ENCODE data around the gene FBXL19. TPM values are rescaled to one million over a fixed set of nuclear protein-coding genes. Genes with fewer than 3 reads are reported as not detected.

The FBXL19 gene
- total and polyA plus RNA-seq, 2 of the 13 experiments (the other 11 are each of a cell fraction or from before 2014, with no cell fraction given), result 6.0 to 13.7 TPM

- TF ChIP-seq ZBTB38 (CRISPR knock-in tag; IDR thresholded peaks at IDR 0.05) (peak; percentile 4; the same call in 1 of the 2 replicates), RARG (CRISPR knock-in tag; IDR thresholded peaks at IDR 0.05; ENCODE audit: low read depth) (no peak), ZNF260 (CRISPR knock-in tag; IDR thresholded peaks at IDR 0.05; ENCODE audit: borderline replicate concordance, low read depth) (no peak), PAF1 (CRISPR knock-in tag; IDR thresholded peaks at IDR 0.05) (no peak; the same call in 1 of the 2 replicates), THAP7 (CRISPR knock-in tag; IDR thresholded peaks at IDR 0.05) (0 out of 2 replicates have a peak, but pooled peaks have one; percentile 47), ZNF274 (CRISPR knock-in tag; IDR thresholded peaks at IDR 0.05) (peak; percentile 81), POLR2G (IDR thresholded peaks at IDR 0.05; ENCODE audit: low read depth, low read length) (no peak; the same call in 1 of the 2 replicates), ZNF446 (CRISPR knock-in tag; IDR thresholded peaks at IDR 0.05) (no peak), MTA3 (CRISPR knock-in tag; IDR thresholded peaks at IDR 0.05) (no peak), MEIS1 (CRISPR knock-in tag; IDR thresholded peaks at IDR 0.05; ENCODE audit: borderline replicate concordance) (peak; percentile 67; the same call in 1 of the 2 replicates), JARID2 (CRISPR knock-in tag; IDR thresholded peaks at IDR 0.05; ENCODE audit: insufficient replicate concordance) (no peak), NCOA5 (CRISPR knock-in tag; IDR thresholded peaks at IDR 0.05) (no peak), ARNT (IDR thresholded peaks at IDR 0.05) (no peak), ZNF782 (CRISPR knock-in tag; IDR thresholded peaks at IDR 0.05; ENCODE audit: borderline replicate concordance) (peak; percentile 53; the same call in 1 of the 2 replicates), ZFYVE20 (CRISPR knock-in tag; IDR thresholded peaks at IDR 0.05; ENCODE audit: borderline replicate concordance, low read depth) (no peak), RFXAP (CRISPR knock-in tag; IDR thresholded peaks at IDR 0.05; ENCODE audit: borderline replicate concordance) (no peak; the same call in 1 of the 2 replicates), ZNF530 (CRISPR knock-in tag; IDR thresholded peaks at IDR 0.05; ENCODE audit: low read depth) (no peak), MTF2 (CRISPR knock-in tag; IDR thresholded peaks at IDR 0.05; ENCODE audit: borderline replicate concordance) (no peak), ZNF235 (CRISPR knock-in tag; IDR thresholded peaks at IDR 0.05; ENCODE audit: borderline replicate concordance) (peak; percentile 84; the same call in 1 of the 2 replicates), ZNF740 (CRISPR knock-in tag; IDR thresholded peaks at IDR 0.05) (0 out of 2 replicates have a peak, but pooled peaks have one; percentile 33), KAT8 (CRISPR knock-in tag; IDR thresholded peaks at IDR 0.05) (peak; percentile 72; the same call in 1 of the 2 replicates), NKX3-1 (CRISPR knock-in tag; IDR thresholded peaks at IDR 0.05) (no peak), TAF1 (CRISPR knock-in tag; IDR thresholded peaks at IDR 0.05) (no peak; the same call in 1 of the 2 replicates), BATF2 (CRISPR knock-in tag; IDR thresholded peaks at IDR 0.05) (no peak)
- TF ChIP-seq, protein P1, sequence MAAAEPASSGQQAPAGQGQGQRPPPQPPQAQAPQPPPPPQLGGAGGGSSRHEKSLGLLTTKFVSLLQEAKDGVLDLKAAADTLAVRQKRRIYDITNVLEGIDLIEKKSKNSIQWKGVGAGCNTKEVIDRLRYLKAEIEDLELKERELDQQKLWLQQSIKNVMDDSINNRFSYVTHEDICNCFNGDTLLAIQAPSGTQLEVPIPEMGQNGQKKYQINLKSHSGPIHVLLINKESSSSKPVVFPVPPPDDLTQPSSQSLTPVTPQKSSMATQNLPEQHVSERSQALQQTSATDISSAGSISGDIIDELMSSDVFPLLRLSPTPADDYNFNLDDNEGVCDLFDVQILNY (CRISPR knock-in tag; conservative IDR thresholded peaks at IDR 0.05), result no peak
- TF ChIP-seq, protein P2, sequence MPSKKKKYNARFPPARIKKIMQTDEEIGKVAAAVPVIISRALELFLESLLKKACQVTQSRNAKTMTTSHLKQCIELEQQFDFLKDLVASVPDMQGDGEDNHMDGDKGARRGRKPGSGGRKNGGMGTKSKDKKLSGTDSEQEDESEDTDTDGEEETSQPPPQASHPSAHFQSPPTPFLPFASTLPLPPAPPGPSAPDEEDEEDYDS (CRISPR knock-in tag; IDR thresholded peaks at IDR 0.05), result no peak
Measured at GRCh38 chr16:30953511-30954124, 30.2 kb downstream of the FBXL19 start (continued).

Measured in HepG2 (cell line).